ENCODE measurements around the gene P3R3URF. TPM values are rescaled to one million over a fixed set of nuclear protein-coding genes. Genes with fewer than 3 reads are reported as not detected.

The P3R3URF gene
- total and polyA plus RNA-seq, 2 donors (not counting 3 experiments of a cell fraction or from before 2014, with no cell fraction given) = not detected

DNA sequence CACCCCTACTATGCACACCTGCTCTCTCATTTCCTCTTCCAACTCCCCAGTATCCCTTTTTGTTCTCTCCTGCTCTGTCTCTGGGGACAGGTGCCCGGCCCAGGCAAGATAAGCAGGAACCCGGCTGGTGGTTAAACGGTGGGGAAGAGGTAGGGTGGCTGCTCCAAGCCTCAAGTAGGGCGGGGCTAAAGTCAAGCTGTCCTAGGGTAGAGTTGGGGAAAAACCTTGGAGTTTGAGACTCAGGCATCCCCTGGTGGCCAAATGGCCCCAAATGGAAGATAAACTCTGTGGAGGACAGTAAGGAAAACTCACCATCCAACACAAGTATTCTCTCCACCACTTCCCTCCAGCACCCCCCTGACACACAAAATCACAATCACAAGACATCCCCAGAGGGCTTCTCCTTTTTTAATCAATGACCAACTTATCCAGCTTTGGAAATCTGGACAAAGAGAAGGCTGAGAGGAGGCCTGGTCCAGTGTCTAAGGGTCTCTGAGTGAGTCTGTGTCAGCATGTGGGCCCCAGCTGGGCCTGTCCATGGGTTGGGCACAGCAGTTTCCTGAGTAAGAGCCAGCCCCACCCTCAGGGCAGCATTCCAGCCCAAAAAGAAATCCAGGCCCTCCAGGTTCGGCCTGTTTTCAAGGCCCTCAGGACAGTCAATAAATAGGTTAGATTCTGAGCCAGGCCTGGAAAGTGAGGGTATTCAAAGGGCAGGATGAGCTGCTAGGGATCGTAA is 12.2 kb upstream of the P3R3URF start:
- dilution Hi-C loops (cut with MboI; ENCODE audit: extremely low pct_ligation_motif_present, low sequenced_read_pairs) (loop anchor here (25.0 kb wide), 1 partner anchor 151 kb away; no protein-coding TSS in a partner anchor), intact Hi-C loops (cut with micrococcal nuclease) (no loop called here)
- no peak overlapping the region for H3K4me3 ChIP-seq (replicated peaks in 1 of 3; ENCODE audit: insufficient read depth in 1 of 3, low read depth in 1 of 3, low read length in 3 of 3)
- TF ChIP-seq POLR2A (IDR thresholded peaks at IDR 0.05; ENCODE audit: low read depth, low read length) = no peak
- TF ChIP-seq, protein P1, sequence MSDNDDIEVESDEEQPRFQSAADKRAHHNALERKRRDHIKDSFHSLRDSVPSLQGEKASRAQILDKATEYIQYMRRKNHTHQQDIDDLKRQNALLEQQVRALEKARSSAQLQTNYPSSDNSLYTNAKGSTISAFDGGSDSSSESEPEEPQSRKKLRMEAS (IDR thresholded peaks at IDR 0.05; ENCODE audit: insufficient read depth, insufficient read length) = no peak
- TF ChIP-seq, protein P2, sequence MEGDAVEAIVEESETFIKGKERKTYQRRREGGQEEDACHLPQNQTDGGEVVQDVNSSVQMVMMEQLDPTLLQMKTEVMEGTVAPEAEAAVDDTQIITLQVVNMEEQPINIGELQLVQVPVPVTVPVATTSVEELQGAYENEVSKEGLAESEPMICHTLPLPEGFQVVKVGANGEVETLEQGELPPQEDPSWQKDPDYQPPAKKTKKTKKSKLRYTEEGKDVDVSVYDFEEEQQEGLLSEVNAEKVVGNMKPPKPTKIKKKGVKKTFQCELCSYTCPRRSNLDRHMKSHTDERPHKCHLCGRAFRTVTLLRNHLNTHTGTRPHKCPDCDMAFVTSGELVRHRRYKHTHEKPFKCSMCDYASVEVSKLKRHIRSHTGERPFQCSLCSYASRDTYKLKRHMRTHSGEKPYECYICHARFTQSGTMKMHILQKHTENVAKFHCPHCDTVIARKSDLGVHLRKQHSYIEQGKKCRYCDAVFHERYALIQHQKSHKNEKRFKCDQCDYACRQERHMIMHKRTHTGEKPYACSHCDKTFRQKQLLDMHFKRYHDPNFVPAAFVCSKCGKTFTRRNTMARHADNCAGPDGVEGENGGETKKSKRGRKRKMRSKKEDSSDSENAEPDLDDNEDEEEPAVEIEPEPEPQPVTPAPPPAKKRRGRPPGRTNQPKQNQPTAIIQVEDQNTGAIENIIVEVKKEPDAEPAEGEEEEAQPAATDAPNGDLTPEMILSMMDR (IDR thresholded peaks at IDR 0.05; ENCODE audit: extremely low read depth in 1 of 2, insufficient read depth in 1 of 2, low read depth in 1 of 2, low read length in 2 of 2) = no peak
- TF ChIP-seq GATA2 (IDR thresholded peaks at IDR 0.05; ENCODE audit: insufficient read depth, insufficient read length, low read depth, low read length) = no peak
- TF ChIP-seq JUN (IDR thresholded peaks at IDR 0.05; ENCODE audit: borderline replicate concordance, insufficient read depth, insufficient read length, low read depth) = no peak
- no peak for TF ChIP-seq EZH2 (IDR thresholded peaks at IDR 0.05; ENCODE audit: borderline replicate concordance, low read depth, low read length, severe bottlenecking)
- TF ChIP-seq MYC (IDR thresholded peaks at IDR 0.05; ENCODE audit: low read depth, low read length) = no peak
- TF ChIP-seq POLR2AphosphoS5 (IDR thresholded peaks at IDR 0.05; ENCODE audit: insufficient read depth, low read depth, low read length) = no peak
- no peak for TF ChIP-seq FOS (IDR thresholded peaks at IDR 0.05; ENCODE audit: borderline replicate concordance, insufficient read depth, low read length)
- H3K27me3 ChIP-seq (ENCODE audit: control insufficient read depth in 2 of 2, insufficient read depth in 2 of 2, low read length in 2 of 2) = no peaks in the 10 kb centered on the region
- H3K4me2 ChIP-seq (ENCODE audit: insufficient read depth, low read length) = no peak overlapping the region
- FAIRE-seq = no peak
- peaks cover 0 to 26% of the 10 kb centered on the region in 2 experiments for H3K36me3 ChIP-seq (ENCODE audit: control insufficient read depth in 2 of 2, extremely low read depth in 1 of 2, insufficient read depth in 2 of 2, low read length in 2 of 2)
- POLR2A ChIA-PET = no interaction called here
- H3K9me1 ChIP-seq (replicated peaks; ENCODE audit: control insufficient read depth, extremely low read depth, insufficient read depth, low read length) = no peaks in the 10 kb centered on the region
- H3K79me2 ChIP-seq (ENCODE audit: control insufficient read depth, insufficient read depth, low read length) = no peaks in the 10 kb centered on the region
- DNase-seq (ENCODE audit: low read depth, low spot score) = no peak
- H3K4me1 ChIP-seq (ENCODE audit: control insufficient read depth, extremely low read depth, insufficient read depth, low read length) = peaks cover 5% of the 10 kb centered on the region
- H3K27ac ChIP-seq (ENCODE audit: insufficient read depth, low read depth, low read length) = no peak overlapping the region
- no peaks in the 10 kb centered on the region for H4K20me1 ChIP-seq (replicated peaks; ENCODE audit: control insufficient read depth, extremely low read depth, insufficient read depth, low read length)
- H3K9me3 ChIP-seq (replicated peaks; ENCODE audit: control insufficient read depth, insufficient read depth, low read length) = no peaks in the 10 kb centered on the region
- no TSS peak for BruUV-seq (replicated peaks)
- no peak overlapping the region for H2AFZ ChIP-seq (ENCODE audit: low read depth, low read length)
- no peak overlapping the region for H3K9ac ChIP-seq (replicated peaks; ENCODE audit: extremely low read depth, insufficient read depth, low read length)
- CTCF ChIA-PET = interaction anchor here (0.6 kb wide), 2 partner anchors 32 to 35 kb away, joined by 3 read pairs; no protein-coding TSS in a partner anchor
